Renal cortical epithelial cell (primary cell): ENCODE results near the gene POLR2J. TPM values are rescaled to one million over a fixed set of nuclear protein-coding genes. Genes with fewer than 3 reads are reported as not detected.
"Not testable (repeated sequence)": the region's sequence is repeated elsewhere in the genome, so short reads cannot be mapped to it uniquely, and the experiment has no call there.

Source experiments
- DNase-seq: peaks from one replicate; pipeline ENCODE4 v3.0.0-alpha.2; 2011; ENCODE audit warnings: low read depth
- total RNA-seq: library from RNA; depleted of rRNA; stranded (reverse); fragments of >200 nt; gene quantifications from 2 replicates; pipeline ENCODE4 v1.2.3, GENCODE V29; 2014

Gene POLR2J
- total RNA-seq, 1 donor from 2014 or later = 12.0 TPM

DNA sequence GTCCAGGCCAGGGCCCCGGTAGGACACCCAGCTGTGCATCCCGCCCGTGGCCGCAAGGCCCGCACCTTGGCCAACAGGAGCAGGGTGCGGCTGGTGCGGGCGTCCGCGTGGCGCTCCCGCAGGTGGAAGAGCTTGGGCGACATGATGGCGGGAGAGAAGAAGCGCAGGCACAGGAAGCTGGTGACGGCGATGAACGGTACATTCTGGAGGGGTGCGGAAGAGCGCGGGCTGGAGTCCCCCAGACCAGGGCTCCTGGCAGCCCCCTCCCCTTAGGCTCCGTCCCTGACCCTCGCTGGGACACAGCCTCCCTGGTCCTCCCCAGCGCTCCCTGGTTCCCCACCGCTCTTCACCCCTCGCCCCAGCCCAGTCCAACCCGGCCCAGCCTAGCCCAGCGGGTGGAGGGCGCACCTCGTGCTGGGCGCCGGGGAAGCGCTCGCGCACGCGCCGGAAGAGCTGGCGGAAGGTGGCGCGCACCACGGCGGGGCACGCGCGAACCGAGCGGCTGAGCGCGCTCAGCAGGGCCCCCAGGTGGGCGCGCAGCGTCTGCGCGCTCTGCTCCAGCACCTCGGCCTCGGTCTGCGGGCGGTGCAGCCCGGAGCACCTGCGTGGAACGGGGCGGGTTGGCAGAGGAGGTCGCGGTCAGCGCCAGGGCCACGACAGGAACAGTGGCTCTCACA lies 15.9 kb upstream of the POLR2J start:
- DNase-seq = not testable (repeated sequence)

DNA sequence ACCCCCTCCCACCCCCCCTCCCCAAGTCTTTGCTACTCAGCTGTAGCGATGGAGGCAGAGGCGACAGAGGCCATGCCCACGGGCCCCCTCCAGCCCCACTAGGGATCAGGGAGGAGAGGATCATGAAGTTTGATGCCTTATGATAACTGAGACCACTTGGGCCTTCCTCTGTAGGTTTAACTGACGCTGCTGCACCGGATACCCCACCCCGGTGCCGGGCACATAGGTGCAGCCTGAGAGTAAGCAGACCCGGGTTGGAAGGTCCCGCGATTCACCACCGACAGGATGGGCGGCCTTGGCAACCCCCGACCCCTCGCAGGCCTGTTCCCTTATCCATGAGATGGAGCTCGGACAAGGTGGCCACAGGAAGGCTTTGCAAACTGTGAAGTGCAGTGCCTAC lies 15.3 kb upstream of the POLR2J start:
- not testable (repeated sequence) for DNase-seq

DNA sequence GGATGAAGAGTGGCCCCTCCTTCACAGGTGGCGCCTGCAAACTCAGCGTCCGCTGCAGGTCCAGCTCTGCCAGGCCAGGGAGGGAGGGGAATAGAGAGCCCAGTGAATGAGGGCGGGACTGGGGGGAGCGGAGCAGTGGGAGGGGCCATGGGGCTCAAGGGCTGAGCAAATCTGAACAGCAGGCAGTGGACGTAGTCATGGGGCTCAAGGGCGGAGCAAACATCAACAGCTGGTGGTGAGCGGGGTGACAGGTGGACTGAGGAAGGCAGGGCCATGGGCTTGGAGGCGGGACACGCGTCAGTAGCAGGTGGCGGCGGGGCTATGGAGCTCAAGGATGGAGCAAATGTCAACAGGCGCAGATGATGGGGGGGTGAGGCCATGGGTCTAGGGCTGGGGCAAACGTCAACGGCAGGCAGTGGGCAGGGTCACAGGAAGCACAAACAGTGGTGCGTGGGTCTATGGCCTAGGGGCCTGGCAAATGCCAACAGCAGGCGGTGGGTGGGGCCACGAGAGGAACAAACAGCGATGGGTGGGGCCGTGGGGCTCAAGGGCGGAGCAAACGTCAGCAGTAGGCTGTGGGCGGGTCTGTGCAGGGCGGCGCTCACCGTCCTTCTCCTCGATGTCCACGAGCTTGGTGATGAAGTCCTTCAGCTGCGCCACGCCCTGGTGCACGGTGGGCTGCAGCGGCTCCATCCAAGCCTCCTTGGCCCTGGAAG lies 14.7 kb upstream of the POLR2J start:
- DNase-seq = not testable (repeated sequence)

DNA sequence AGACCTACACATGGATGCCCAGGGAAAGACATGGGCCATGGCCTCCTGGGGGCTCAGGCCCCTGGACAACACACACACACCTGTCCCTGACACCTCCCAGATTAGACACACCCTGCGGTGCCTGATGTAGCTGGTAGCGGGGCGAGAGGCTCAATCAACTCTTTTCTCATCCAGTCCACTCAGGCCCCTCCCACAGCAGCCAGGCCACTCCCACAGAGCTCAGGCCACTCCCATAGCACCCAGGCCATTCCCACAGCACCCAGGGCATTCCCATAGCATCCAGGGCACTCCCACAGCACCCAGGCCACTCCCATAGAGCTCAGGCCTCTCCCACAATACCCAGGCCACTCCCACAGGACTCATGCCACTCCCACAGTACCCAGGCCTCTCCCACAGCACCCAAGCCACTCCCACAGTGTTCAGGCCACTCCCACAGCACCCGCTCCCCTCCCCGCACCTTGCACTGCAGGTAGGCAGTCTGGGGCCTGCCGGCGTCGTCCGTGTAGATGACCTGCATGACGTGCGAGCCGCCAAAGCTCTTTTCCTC lies 11.9 kb upstream of the POLR2J start:
- not testable (repeated sequence) for DNase-seq

DNA sequence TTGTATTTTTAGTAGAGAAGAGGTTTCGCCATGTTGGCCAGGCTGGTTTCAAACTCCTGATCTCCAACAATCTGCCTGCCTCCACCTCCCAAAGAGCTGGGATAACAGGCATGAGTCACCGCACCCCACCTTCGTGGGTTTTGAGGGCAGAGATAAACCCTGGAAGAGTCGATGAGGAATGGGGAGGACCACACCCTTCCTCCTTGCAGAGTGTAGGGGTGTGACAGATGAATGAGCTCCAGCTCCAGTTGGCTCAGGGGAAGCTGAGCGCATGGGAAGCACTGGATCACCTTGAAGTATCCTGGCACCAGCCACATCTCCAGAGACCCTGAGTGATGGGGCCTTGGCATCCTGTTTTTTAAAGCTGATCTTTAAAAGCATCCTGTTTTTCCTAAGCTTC lies 5.6 kb upstream of the POLR2J start:
- DNase-seq = not testable (repeated sequence)

DNA sequence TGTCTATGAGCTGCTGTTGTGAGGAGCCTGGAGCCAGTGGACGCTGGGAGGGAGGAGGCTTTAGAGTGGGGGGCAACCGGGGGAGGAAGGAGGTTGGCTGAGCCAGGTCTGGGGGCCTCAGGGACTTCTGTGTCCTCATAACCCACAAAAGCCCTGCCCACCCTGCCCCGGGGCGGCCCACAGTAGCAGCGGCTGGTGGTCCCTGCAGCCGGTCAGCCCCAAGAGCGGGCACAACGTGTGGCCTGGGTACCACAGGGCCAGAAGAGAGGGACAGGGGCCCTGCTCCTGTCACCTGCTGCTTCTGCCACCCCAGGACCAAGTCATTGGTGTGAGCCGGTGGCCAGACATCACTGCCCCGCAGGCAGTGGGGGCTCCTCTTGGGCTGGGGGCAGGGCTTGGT lies 3.2 kb upstream of the POLR2J start:
- DNase-seq = not testable (repeated sequence)

DNA sequence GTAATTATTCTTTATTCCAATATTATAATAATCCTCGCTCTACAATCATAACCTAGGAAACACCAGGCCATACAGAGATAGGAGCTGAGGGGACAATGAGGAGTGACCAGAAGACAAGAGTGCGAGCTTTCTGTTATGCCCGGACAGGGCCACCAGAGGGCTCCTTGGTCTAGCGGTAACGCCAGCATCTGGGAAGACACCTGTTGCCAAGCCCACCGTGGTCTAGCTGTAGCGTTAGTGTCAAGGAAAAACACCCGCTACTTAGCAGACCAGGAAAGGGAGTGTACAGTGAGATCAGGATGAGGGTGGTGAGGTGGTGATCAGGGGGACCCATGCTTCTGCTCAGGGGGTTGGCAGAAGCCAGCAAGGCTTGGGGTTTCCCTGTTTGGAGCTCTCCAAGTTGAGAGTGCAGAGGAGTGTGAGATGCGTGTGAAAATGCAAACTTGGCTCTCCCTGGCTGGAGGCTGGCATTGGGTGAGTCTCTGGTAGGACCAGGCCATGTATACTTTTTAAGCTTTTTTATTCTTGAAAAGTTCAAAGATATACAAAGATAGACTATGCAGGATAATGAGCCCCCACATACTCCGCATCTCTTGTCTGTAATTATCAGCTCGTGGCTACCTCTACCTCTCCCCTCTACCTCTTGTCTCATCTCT lies 1.4 kb upstream of the POLR2J start:
- DNase-seq = not testable (repeated sequence)

DNA sequence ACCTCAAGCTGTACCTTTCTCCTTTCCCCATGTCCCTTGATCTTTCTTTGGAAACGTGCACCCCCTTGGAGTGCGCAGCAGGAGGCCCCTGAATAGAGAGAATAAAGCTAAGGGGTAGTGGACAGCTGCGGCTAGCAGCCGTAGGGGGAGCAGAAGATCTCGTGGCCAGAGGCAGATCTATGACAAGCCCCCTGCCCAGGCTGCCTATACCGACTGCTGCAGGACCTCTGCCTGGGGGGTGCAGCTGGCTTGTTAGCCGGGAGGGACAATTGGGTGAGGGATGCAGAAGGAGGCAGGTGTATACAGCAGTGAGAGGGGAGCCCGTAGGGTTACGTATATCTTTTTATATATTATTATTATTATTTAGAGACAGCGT lies 475 bp upstream of the POLR2J start:
- not testable (repeated sequence) for DNase-seq

DNA sequence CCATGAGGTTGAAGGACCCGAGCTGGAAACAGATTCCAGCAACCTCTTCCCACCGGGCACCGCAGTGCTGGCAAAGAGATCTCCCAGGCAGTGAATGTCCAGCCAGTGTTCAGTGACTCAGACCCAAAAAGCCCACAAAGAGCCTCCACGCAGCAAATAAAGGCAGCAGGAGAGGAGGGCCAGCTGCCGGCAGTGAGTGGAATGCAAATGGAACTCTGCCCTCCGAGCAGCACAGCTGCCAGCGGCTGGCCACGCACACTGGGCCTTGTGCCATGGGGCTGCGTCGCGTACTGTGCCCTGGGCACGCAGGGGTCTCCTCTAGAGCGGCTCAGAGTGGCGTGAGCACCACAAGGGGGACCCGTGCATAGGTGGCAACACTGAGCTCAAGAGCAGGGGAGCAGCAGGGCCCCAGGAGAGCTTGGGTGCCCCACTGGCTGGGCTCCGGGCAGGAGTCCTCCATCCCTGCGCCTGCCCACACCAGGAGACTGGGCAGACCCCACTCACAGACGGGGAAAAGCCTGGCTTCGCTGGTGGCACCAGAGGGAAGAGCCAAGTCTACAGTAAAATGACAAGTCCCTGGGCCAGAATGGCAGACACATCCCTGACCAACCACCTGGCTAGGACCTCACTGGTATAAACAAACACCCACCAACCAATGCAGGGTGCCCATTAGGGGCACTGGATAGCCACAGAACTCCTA lies 3.8 kb downstream of the POLR2J start:
- DNase-seq = not testable (repeated sequence)

DNA sequence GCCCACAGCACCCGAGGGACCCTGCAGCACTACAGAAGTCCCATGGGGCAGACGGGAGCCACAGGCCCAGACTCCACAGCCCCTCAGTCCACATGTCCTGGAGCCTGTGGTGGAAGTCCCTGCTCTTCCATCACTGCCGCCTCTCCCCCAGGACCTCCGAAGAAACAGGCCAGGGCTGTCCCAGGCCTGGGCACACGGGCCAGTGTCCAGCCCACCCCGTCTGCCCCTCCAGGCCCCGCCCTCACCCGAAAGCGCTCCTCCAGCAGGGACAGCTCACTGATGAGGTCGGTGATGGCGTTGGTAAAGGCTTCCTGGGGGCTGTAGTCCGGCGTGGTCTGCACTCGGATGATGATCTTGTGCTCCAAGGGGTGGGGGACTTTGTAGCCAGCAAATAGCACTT lies 4.6 kb downstream of the POLR2J start:
- not testable (repeated sequence) for DNase-seq

DNA sequence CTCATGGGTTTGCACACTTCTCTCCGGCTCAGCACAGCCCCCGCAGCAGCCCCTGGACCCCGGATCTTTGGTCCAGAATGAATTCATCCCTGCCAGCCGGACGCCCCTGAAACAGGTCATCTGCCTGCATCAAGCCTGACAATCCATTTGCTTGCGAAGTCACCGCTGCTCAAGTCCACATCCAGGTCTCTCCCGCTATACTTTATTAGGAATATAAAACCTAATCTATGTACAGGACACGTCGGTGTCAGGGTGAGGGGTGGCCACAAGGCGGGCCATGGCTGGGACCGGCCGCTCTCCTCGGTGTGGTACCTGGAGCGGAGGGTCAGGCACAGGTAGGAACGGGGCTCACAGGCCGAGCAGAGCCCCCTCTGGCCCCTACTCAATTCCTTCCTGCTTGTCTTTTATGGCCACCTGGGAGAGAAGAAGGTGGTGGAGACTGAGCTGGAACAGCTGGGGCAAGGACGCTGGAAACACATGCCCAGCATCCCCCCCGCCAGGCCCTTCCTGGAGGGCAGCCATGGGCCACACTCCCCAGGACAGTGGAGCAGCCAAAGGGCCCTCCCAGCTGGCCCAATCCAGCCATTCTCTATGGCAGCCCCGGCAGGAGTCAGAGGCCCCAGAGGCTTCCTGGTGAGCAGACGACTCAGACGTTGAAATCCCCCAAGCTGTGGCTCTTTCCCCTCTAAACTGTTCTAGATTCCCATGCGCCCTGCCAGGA lies 5.3 kb downstream of the POLR2J start:
- DNase-seq = no peak

DNA sequence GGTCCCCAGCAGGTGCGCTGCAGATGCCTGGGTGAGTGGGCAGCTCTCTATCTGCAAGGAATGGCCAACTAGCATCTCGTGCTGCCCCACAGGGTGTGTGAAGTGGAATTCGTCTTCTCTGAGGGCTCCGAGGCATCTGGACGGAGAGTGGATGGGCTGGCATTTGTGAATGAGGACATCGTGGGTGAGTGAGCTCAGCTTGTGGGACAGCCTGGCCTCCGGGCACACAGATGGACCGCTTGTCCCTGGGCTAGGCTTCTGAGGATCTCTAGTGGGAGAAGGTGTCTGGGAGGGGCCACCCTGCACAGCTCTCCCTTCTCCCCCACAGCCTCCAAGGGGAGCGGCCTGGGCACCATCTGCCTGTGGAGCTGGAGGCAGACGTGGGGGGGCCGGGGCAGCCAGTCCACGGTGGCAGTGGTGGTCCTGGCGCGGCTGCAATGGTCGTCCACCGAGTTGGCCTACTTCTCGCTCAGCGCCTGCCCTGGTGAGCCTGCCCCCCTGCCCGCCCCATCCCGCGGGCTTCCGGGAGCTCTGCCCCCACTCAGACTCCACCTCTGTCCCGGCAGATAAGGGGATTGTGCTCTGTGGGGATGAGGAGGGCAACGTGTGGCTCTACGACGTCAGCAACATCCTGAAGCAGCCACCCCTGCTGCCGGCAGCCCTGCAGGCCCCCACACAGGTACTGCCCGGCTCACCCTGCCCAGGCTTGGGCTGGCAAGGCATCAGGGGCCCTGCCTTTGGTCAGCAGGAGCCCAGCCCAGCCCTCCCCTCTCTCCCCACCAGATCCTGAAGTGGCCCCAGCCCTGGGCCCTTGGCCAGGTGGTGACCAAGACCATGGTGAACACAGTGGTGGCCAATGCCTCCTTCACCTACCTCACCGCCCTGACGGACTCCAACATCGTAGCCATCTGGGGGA lies 6.3 kb downstream of the POLR2J start:
- no peak for DNase-seq

DNA sequence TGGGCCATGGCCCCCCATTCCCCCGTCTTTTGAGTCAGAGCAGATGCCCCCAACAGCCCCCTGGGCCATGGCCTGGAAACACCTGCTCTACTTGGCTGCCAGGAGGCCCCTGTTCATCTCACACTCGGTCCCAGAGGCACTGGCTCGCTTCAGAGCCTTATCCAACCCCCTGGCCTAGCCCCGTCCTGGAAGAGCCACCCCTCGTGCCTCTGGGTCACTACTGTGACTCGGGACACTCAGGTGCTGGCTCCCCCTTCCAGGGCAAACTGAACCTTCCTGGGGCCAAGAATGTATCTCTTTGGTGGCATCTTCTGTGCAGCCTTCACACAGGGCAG lies 7.0 kb downstream of the POLR2J start:
- DNase-seq = no peak

DNA sequence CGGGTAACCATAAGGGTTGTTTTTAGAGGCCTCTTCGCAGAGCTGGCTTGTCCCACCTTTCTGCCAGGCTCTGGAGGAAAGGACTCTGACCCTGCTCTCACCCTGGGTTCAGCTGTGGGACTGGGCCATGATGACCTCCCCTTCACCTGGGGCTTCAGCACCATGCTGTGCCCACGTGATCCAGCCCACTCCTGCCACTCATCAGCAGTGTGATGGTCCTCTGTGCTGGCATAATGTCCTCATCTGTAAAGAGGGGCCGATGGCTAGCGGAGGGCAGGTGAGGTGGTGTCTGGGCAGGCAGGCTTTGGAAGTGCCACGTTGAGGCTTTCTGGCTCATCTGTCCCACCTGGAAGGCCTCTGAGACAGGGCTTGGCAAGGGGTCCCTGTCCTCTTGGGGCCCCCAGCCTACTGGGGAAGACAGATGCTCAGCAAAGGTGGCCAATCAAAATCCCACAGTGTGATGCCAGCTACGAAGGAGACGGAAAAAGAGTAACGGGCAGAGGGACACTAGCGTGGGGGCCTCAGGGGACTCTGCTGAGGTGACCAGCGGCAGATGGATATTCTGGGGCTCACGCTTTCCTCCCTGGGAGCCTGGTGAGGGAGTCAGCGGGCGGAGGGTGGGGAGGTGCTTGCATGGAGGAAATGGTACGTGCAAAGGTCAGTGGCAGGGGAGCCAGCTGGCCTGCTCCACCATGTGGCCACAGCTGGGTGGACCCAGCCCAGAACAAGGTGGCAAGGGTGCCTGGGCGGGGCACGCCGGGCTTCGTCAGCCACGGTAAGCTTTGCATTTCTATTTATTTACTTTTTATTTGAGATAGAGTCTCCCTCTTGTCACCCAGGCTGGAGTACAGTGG lies 8.5 kb downstream of the POLR2J start:
- DNase-seq = no peak

DNA sequence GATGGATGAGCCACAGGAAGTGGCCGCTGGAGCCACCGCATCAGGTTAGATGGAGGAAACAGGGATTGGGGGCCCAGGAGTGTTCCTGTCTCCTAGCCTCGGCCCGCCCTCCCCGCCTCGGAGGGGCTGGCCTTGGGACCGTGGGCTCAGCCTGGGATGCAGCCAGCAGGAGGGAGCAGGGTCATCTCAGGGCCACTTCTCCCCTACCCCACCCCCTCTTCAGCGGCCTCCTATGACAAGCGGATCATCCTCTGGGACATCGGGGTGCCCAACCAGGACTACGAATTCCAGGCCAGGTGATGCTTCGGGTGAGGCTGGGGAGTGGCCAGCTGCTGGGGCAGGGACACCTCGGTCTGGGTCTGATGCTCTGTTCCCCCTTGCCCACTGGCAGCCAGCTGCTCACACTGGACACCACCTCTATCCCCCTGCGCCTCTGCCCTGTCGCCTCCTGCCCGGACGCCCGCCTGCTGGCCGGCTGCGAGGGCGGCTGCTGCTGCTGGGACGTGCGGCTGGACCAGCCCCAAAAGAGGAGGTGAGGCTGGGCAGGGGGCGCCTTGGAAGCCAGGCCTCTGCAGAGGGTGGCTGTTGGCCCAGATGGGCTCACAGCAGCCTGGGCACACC lies 9.3 kb downstream of the POLR2J start:
- no peak for DNase-seq

DNA sequence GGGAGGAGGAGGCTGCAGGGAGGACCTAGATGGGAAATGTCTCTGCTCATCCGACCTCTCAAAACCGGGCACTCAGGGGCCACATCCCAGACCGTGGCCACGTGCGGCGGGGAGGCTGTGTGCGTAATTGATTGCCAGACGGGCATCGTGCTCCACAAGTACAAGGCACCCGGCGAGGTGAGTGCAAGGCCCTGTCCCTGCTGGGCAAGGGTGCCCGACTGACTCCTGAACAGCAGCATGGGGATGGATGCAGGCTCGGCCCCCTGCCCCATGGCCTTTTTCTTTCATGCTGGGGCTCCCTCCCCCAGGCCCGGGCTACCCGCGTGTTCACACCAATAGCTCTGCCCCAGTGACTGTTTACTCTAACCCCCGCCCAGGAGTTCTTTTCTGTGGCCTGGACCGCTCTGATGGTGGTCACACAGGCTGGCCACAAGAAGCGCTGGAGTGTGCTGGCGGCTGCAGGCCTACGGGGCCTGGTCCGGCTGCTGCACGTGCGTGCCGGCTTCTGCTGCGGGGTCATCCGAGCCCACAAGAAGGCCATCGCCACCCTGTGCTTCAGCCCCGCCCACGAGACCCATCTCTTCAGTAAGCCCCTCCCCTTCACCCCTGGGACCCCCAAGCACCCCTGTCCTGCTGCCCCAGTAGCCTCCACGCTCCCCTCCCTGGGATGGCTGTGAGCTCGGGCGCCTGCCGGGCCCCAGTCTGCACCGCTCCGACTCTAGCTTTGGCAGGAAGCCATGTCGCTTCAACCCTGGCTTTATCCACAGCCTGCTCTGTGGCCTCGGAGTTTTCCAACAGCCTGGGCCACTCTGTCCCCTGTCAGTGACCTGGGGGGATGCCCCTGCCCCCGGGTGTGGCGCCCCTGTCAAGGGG lies 10.0 kb downstream of the POLR2J start:
- no peak for DNase-seq

DNA sequence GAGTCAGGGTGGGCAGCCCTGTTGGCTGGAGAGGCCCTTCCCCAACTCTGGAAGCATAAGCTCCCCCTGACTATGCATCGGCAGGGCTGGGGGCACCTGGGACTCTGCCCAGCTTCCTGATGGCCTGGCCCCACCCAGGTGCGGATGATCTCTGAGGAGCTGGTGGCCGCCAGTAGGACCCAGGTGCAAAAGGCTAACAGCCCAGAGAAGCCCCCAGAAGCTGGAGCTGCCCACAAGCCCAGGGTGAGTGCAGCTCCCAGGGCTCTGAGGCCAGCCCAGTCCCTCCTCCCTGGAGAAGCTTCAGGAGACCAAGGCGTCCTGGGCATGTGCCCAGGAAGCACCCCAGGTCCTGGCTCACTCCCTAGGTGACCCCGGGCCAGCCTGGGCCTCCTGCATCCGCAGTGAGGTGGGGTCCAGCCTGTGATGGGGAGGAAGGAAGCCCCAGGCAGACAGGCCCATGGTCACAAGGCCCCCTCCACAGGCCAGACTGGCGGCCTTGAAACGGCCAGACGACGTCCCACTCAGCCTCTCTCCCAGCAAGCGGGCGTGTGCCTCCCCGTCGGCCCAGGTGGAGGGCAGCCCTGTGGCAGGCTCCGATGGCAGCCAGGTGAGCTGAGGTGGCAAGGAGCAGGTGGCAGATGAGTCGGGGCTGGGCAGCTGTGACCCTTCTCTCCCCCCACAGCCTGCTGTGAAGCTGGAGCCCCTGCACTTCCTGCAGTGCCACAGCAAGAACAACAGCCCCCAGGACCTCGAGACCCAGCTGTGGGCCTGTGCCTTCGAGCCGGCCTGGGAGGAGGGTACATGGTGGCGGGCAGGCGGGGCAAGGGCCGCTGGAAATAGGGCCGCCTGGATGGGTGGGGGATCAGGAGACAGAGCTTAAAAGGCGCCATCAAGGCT lies 10.9 kb downstream of the POLR2J start:
- no peak for DNase-seq
